ENCODE data around the gene NEB. TPM values are rescaled to one million over a fixed set of nuclear protein-coding genes. Genes with fewer than 3 reads are reported as not detected.

NEB gene
- total and polyA plus RNA-seq, 2 of the 4 experiments (the other 2 are of a cell fraction), result under 0.01 TPM; not detected in 1

- BruUV-seq (replicated peaks), result no TSS peak
- Histone ChIP-seq H4K5ac (ENCODE audit: low read depth, low read length) (no peak overlapping the region), H2AK9ac (replicated peaks; ENCODE audit: low read depth, low read length, poor library complexity) (no peak overlapping the region), H2AK5ac (ENCODE audit: low read depth, low read length) (no peak overlapping the region), H3K4me1 (ENCODE audit: control insufficient read depth, insufficient read depth, low read length) (no peaks in the 10 kb centered on the region), H4K8ac (ENCODE audit: low read depth in 2 of 2, low read length in 2 of 2) (no peak overlapping the region), H3K27me3 (ENCODE audit: control insufficient read depth, insufficient read depth, low read length) (no peaks in the 10 kb centered on the region), H3K9me1 (ENCODE audit: insufficient read depth, low read length) (no peaks in the 10 kb centered on the region), H3K27ac (ENCODE audit: insufficient read depth, low read length) (no peak overlapping the region), H3K18ac (ENCODE audit: low read depth, low read length) (no peak overlapping the region), H3K14ac (replicated peaks; ENCODE audit: low read depth, low read length) (no peak overlapping the region), H3K4ac (ENCODE audit: low read depth, low read length) (no peak overlapping the region), H3K36me3 (ENCODE audit: control insufficient read depth, insufficient read depth, low read length) (no peaks in the 10 kb centered on the region), H4K91ac (ENCODE audit: insufficient read depth, low read depth, low read length) (no peak overlapping the region), H3K4me2 (ENCODE audit: low read depth, low read length) (no peak overlapping the region), H3K79me1 (ENCODE audit: low read depth in 1 of 2, low read length in 2 of 2) (no peaks in the 10 kb centered on the region), H2BK120ac (ENCODE audit: low read depth, low read length) (no peak overlapping the region), H2BK5ac (ENCODE audit: low read depth, low read length, poor library complexity, severe bottlenecking) (no peak overlapping the region), H3K9ac (ENCODE audit: low read depth, low read length) (no peak overlapping the region), H3K23ac (ENCODE audit: low read depth, low read length) (no peak overlapping the region), H2BK15ac (ENCODE audit: low read depth, low read length) (no peak overlapping the region), H4K20me1 (ENCODE audit: insufficient read depth, low read length) (no peaks in the 10 kb centered on the region), H3K4me3 (ENCODE audit: insufficient read depth, low read depth, low read length) (no peak overlapping the region), H3K56ac (ENCODE audit: extremely low read depth, insufficient read depth, low read length) (no peak overlapping the region), H2AFZ (replicated peaks; ENCODE audit: low read length, poor library complexity) (no peak overlapping the region), H3K9me3 (ENCODE audit: control insufficient read depth, insufficient read depth, low read length) (no peaks in the 10 kb centered on the region), H2BK20ac (ENCODE audit: low read depth, low read length) (no peak overlapping the region)
- POLR2A ChIA-PET (ENCODE audit: unreplicated experiment), result no interaction called here
- intact Hi-C loops (cut with micrococcal nuclease) (no loop called here), dilution Hi-C loops (cut with HindIII; ENCODE audit: low sequenced_read_pairs, unreplicated experiment) (no loop called here), in situ Hi-C loops (cut with MboI; ENCODE audit: low sequenced_read_pairs) (no loop called here)
- CTCF ChIA-PET, result no interaction called here
- ATAC-seq (ENCODE audit: low read depth) (no peak), DNase-seq (no peak)
- no peak for TF ChIP-seq RAD21 (IDR thresholded peaks at IDR 0.05; ENCODE audit: low read length)
- TF ChIP-seq CTCF (conservative IDR thresholded peaks at IDR 0.05; ENCODE audit: low read depth, low read length), result no peak
- TF ChIP-seq MAZ (IDR thresholded peaks at IDR 0.05; ENCODE audit: borderline replicate concordance, low read depth, low read length), result no peak
- TF ChIP-seq RCOR1 (IDR thresholded peaks at IDR 0.05; ENCODE audit: insufficient replicate concordance, low read length), result no peak
- no peak for TF ChIP-seq MXI1 (IDR thresholded peaks at IDR 0.05; ENCODE audit: borderline replicate concordance, low read depth, low read length)
- TF ChIP-seq USF2 (IDR thresholded peaks at IDR 0.05; ENCODE audit: low read depth, low read length), result no peak
- TF ChIP-seq SMC3 (IDR thresholded peaks at IDR 0.05; ENCODE audit: low read depth, low read length), result no peak
- WGBS, 2 experiments (ENCODE audit: extremely low coverage in 2 of 2, insufficient read length in 1 of 2), result no CpG with 5 or more reads among the region's 8 CpGs
Observed at GRCh38 chr2:151570191-151570590, 164.1 kb downstream of the NEB start.

Data from IMR-90 (cell line).